Measurements from ENCODE around the gene ZNHIT1.
"Not testable (repeated sequence)": the region's sequence is repeated elsewhere in the genome, so short reads cannot be mapped to it uniquely, and the experiment has no call there.

ZNHIT1 gene

GRCh38 chr7:101189109-101189508, 28.9 kb upstream of the ZNHIT1 start:
- DNase-seq, result no peak

GRCh38 chr7:101195884-101196283, 22.1 kb upstream of the ZNHIT1 start:
- DNase-seq, result no peak

- DNase-seq, result no peak
Observed at GRCh38 chr7:101197991-101198390, 20.0 kb upstream of the ZNHIT1 start.

DNA sequence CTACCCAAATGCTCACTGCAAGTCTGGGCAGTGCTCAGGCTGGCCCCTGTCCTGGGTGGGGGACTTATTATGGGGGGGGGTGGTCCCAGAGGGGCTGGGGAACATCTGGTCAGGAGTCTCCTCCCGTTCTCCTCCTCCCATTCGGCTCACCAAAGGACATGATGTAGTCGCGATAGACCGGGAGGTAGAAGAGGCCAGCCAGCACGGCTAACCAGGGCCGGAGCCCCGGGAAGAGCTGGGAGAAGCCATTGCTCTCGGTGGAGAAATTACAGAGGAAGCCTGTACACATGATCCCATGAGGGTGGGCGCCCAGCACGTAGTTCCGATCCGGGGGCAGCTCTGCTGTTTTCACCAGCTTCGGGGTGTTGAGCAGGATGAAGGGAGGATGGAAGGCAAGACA, 19.5 kb upstream of the ZNHIT1 start:
- no peak for DNase-seq

GRCh38 chr7:101199522-101199921, 18.4 kb upstream of the ZNHIT1 start:
- DNase-seq, result not testable (repeated sequence)

- no peak for DNase-seq
Observed at GRCh38 chr7:101200504-101200861, 17.5 kb upstream of the ZNHIT1 start.

DNA sequence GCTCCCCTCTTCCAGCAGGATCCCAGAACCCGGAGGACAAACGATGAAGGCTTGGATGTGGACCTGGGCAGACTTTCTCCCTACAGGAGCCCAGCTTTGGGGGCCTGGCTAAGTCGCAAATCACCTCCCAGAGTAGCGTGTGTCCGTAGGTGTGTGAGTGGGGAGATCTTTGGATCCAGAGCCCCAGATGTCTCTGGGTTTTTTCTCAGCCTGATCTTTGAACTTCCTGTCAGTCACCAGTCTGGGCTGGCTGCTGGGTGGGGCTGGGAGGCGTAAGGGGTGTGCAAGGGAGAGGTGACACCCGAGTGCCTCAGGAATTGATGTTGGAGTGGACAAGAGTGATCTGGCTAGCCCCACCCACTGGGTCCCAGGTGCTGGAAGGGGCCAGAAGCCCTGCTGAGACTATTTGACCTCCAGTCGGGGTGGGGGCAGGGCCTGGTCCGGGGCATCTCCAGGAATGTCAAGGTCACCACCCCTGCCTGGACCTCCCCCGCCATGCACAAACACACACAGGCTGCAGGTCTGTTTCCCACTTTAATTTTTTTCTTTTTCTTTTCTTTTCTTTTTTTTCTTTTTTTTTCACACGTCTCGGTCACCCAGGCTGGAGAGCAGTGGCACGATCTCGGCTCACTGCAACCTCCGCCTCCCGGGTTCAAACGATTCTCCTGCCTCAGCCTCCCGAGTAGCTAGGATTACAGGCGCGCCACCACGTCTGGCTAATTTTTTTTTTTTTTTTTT, 16.9 kb upstream of the ZNHIT1 start, which contains the start of gene MOGAT3:
MOGAT3 (minus strand) TSS at position 175 of the 738 bp plus-strand sequence. CDS start 182 bp downstream, outside the sequence.
- no peak for DNase-seq

DNA sequence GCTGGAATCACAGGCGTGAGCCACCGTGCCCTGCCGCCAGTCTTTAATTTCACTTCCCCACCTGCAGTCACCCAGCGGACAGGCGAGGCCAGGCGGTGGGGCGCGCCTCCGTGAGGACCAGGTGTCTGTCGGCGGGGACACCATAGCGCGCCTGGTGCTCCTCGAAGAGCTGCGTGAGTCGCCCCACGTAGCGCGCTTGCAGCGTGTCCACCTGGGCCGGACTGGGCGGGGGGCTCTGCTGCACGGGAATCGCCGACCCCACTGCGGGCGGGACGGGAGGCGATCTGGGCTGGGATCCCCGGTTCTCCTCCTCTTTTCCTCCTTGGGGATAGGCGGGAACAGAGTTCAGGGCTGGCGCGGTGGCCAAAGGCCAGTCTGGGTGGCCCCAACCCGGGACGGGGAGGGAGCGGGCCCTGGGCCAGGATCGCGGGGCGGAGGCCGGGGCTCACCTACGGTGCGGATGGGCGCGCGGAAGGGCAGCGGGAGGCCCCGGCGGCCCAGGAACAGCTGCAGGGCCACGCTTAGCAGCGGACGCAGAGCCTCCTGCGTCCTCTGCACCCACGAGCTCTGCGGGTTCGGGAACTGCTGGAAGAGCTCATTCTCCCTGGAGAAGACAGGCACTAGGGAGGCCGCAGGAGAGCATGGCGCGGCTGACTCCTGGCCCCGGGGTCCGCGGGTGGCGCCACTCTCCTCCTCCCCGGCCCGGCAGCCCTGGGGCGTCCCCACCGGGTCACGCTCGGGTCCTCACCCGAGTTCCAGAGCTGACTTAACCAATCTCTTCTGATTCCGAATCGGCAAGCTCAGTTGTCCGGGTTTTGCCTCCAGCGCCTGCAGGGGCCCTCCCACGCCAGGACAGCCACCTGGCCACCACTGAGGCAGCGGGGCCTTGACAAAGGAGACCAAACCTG, 16.0 kb upstream of the ZNHIT1 start:
- peak; percentile 20 for DNase-seq

DNA sequence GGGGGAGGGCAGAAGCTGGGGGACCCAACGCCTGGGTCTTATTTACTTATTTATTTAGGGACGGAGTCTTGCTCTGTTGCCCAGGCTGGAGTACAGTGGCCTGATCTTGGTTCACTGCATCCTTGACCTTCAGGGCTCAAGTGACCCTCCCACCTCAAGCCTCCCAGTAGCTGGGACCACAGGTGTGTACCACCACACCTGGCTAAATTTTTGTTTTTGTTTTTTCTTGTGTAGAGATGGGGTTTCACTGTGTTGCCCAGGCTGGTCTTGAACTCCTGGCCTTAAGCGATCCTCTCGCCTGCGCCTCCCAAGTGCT, 15.4 kb upstream of the ZNHIT1 start:
- no peak for DNase-seq

DNA sequence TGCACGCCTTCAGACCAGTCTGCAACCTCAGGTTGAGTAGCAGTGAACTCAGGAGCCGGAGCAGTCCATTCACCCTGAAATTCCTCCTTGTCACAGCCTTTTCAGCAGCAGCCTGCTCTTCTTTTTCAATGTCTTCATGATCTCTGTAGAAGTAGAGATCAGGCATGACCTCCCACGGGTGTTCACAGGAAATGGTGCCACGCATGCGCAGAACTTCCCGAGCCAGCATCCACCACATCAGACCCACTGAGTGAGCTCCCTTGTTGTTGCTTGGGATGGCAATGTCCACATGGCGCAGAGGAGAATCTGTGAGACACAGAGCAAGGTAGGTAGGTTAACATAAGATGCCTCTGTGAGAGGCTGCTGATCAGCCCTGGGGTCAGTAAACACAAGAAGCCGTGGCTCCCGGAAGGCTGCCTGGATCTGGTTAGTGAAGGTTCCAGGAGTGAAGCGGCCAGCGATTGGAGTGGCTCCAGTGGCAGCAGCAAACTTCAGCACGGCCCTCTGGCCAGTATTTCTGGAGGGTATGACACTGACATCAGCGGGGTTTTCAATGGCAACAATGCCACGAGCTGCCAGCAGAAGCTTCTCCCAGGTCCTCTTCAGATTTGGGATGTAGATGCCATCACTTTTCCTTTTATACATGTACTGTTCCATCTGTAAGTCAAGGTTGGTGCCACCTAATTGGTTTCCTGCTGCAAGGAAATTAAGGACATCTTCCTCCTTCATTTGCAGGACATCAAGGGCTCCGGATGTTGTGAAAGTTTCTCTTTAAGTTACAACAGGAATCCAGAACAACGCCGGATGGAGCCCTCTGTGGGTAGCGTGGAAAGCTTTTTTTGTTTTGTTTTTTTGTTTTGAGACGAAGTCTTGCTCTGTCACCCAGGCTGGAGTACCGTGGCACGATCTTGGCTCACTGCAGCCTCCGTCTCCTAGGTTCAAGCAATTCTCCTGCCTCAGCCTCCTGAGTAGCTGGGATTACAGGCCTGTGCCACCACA, 13.9 kb upstream of the ZNHIT1 start:
- not testable (repeated sequence) for DNase-seq

DNA sequence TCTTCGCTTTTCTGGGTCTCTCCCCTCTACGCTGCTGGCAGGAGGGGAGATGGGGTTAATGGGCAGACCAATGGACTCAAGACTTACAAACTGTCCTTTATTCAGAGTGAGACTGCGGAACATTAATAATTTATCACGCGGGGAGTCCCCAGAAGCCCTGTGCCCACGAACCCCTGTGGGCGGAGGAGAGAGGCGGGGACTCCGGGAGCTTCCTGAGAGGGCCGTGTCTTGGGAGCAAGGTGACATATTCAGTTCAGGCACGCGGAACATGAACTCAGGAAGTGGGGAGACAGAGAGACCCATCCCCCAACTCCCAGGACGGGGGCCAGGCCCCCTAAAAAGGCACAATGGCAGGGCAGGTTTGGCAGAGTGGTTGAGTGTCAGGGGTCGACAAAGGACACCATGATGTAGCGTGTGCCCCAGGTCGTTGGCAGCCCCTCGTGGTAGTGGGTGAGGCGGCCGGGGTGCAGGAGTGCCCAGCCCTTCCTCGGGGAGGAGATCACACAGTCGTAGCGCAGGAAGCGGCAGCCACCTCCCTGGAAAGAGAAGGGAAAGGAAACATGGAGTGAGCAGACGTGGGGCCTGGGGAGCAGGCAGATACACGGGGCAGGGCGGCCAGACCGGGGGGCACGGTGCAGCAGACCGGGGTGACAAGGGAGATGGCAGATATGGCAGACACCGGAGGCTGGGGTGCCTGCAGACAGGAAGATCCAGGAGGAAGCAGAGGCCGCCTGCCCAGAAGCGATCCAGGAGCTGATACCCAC, 11.9 kb upstream of the ZNHIT1 start:
- no peak for DNase-seq

DNA sequence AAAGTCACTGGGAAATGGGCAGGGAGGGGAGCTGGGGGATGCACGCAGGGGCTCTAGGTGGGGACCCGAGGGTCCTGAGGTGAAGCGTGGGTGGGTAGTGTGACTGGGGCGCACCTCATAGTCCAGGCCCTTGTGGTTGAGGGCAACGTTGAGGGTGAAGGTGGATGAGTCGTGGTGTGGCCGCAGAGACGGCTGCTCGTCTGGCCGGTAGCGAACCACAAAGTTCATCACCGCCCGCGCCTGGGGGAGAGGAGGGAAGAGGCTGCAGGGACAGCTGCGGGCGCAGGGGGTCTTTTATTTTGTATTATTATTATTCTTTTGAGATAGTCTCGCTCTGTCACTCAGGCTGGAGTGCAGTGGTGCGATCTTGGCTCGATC, 11.3 kb upstream of the ZNHIT1 start:
- DNase-seq, result no peak

DNA sequence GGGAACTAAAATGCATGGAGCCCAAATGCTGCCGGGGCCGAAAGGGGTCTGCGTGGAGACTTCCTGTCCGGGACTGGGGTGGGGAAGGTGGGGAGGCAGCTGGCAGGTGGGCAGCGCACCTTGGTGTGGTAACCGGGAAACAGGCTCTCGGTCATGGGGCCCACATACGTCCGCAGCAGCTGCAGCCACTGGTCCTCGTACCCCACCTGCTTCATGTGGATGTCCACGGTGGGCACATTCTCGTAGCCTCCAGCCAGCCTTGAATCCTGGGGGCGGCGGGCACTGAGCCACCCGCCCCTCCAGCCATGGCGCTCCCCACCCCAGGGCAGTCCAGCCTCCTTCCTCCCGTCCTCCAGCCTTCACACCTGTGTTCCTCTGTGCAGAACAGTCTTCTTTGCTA, 10.5 kb upstream of the ZNHIT1 start:
- no peak for DNase-seq

DNA sequence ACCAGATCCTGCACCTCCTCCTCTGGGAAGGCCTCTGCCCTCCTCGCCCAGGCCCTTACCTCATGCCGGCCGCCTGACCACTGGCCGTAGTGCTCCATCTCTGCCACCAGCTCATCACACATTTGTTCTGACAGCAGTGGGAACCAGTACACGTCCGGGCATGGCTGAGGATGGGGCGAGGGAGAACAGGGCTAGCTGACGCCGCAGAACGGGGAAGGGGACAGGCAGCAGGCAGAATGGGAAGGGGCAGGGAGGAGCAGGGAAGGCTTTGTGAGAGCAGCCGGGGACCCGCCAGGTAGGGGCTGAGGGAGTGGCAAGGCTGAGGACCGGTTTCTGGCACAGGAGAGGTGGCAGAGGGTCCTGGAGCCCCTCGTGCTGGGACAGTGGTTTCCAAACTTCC, 9.2 kb upstream of the ZNHIT1 start:
- DNase-seq, result no peak

- DNase-seq, result no peak
Observed at GRCh38 chr7:101210143-101210542, 7.8 kb upstream of the ZNHIT1 start.

- no peak for DNase-seq
Observed at GRCh38 chr7:101211501-101211900, 6.5 kb upstream of the ZNHIT1 start.

- DNase-seq, result no peak
Observed at GRCh38 chr7:101212014-101212413, 6.0 kb upstream of the ZNHIT1 start.

DNA sequence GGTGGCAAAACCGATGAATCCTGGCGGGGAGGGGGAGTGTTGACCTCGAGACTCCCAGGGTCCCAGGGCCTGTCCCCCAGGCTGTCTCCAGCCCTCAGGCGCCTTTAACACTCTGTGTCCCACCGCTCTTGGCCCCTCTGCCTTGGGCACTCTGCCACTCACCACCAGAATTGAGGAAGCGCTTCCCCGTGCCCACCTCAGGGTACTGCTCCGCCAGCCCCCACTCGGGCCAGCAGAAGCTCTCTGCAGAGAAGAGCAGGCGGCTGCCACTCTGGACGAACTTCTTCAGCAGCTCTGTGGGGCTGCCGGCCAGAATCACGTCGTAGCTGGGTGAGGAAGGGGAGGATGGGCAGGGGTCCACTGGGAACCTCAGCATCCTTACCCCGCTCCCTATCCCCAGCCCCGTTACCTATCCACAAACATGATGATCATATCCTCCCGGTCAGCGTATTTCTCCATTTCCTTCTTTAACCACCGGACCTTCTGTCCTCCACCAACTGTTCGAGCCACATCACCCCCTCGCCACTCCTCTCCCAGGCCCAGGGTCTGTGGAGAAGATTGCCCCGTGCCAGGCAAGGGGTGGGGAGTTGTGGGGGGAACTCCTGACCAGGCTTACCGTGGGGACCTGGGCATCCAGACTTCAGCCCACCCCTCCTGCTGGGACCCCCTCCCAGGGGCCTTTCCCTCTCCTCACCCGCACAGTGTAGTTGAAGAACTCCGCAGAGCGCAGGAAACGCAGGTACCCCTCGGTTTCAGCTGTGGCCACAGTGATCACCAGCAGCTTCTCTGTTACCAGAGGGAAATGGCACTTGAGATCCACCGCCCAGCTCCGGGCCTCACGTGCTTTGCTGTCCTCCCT, 1.7 kb upstream of the ZNHIT1 start:
- DNase-seq, result no peak

- peak; percentile 43 for DNase-seq
Observed at GRCh38 chr7:101216860-101217387, 1.0 kb upstream of the ZNHIT1 start.

DNA sequence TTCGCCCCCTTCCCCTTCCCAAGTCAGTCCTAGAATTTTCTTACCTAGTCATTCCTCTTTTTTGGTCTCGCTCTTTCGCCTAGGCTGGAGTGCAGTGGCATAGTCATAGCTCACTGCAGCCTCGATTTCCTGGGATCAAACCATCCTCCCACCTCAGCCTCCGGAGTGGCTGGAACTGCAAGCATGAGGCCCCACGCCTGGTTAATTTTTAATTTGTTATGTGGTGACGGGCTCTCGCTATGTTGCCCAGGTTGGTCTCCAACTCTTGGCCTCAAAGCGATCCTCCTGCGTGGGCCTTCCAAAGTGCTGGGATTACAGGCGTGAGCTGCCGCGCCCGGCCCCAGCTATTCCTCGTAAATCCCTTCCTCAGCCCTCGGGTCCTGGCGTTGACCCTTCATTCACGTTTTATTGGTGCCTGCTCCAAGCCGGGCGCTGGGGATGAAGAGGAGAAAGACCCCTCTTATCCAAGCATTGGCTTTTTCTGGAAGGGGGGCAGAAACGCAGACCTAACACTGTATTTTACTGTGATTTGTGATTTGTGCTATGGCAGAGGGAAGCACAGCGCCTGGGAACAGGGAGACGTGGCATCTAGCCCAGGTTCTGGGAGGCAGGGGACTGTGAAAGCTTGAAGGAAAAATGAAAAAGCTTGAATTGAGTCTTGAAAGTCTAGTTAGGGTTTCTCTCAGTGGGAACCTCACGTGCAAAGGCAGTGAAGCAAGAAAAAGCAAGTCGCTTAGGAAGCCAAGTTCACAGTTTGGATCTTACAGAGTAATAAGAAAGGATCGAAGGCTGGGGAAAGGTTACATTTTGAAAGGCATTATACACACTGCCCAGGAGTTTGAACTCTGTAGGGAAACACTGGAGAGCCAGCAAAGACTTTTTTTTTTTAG, 516 bp downstream of the ZNHIT1 start:
- DNase-seq, result no peak

All from eye (tissue), 1 donor.